Measurements from ENCODE around the gene NHSL2.

The NHSL2 gene

GRCh38 chrX:72100051-72100755 is 189.6 kb downstream of the NHSL2 start:
- no peak for DNase-seq
- intact Hi-C loops (cut with DNase I): no loop called here

GRCh38 chrX:72100824-72101351 is 190.2 kb downstream of the NHSL2 start:
- no peak for DNase-seq
- intact Hi-C loops (cut with DNase I): no loop called here

- intact Hi-C loops (cut with DNase I): no loop called here
- no peak for DNase-seq
Measured at GRCh38 chrX:72101597-72102037, 191.0 kb downstream of the NHSL2 start.

- DNase-seq: no peak
- intact Hi-C loops (cut with DNase I): no loop called here
Measured at GRCh38 chrX:72102126-72102525, 191.5 kb downstream of the NHSL2 start.

GRCh38 chrX:72102760-72103159 is 192.1 kb downstream of the NHSL2 start:
- no peak for DNase-seq
- intact Hi-C loops (cut with DNase I): no loop called here

GRCh38 chrX:72105436-72105835 is 194.8 kb downstream of the NHSL2 start:
- intact Hi-C loops (cut with DNase I): no loop called here
- no peak for DNase-seq

- DNase-seq: no peak
- intact Hi-C loops (cut with DNase I): no loop called here
Measured at GRCh38 chrX:72107320-72107719, 196.7 kb downstream of the NHSL2 start.

- no peak for DNase-seq
- intact Hi-C loops (cut with DNase I): no loop called here
Measured at GRCh38 chrX:72107841-72108595, 197.4 kb downstream of the NHSL2 start.

- intact Hi-C loops (cut with DNase I): no loop called here
- DNase-seq: no peak
Measured at GRCh38 chrX:72108666-72109065, 198.0 kb downstream of the NHSL2 start.

GRCh38 chrX:72110051-72110875 is 199.6 kb downstream of the NHSL2 start:
- intact Hi-C loops (cut with DNase I): no loop called here
- DNase-seq: no peak

- intact Hi-C loops (cut with DNase I): no loop called here
Measured at GRCh38 chrX:72110876-72111708, 200.4 kb downstream of the NHSL2 start.

GRCh38 chrX:72113461-72113860 is 202.8 kb downstream of the NHSL2 start:
- intact Hi-C loops (cut with DNase I): no loop called here
- no peak for DNase-seq

More at GRCh38 chrX:72110876-72111708, 200.4 kb downstream of the NHSL2 start:
- no peak for DNase-seq

GRCh38 chrX:72114306-72114705 is 203.7 kb downstream of the NHSL2 start:
- DNase-seq: no peak
- intact Hi-C loops (cut with DNase I): no loop called here

- DNase-seq: no peak
- intact Hi-C loops (cut with DNase I): no loop called here
Measured at GRCh38 chrX:72114807-72115206, 204.2 kb downstream of the NHSL2 start.

- no peak for DNase-seq
- intact Hi-C loops (cut with DNase I): no loop called here
Measured at GRCh38 chrX:72115380-72115779, 204.7 kb downstream of the NHSL2 start.

GRCh38 chrX:72117636-72118210 is 207.1 kb downstream of the NHSL2 start:
- intact Hi-C loops (cut with DNase I): no loop called here
- no peak for DNase-seq

- intact Hi-C loops (cut with DNase I): no loop called here
- DNase-seq: no peak
Measured at GRCh38 chrX:72120837-72121236, 210.2 kb downstream of the NHSL2 start.

GRCh38 chrX:72121383-72121782 is 210.7 kb downstream of the NHSL2 start:
- intact Hi-C loops (cut with DNase I): no loop called here

GRCh38 chrX:72122621-72123337 is 212.1 kb downstream of the NHSL2 start:
- DNase-seq: no peak
- intact Hi-C loops (cut with DNase I): no loop called here

More at GRCh38 chrX:72121383-72121782, 210.7 kb downstream of the NHSL2 start:
- no peak for DNase-seq
